Glutamatergic neuron (in vitro differentiated cells): ENCODE measurements around the gene BMP2K. TPM values are rescaled to one million over a fixed set of nuclear protein-coding genes. Genes with fewer than 3 reads are reported as not detected.

Source experiments
- DNase-seq: peaks from one replicate; pipeline ENCODE4 v3.0.0; 2022
- H3K27ac Mint-ChIP-seq: one replicate; pipeline ENCODE4 v1.8.0; 2020; ENCODE audit warnings: mild to moderate bottlenecking, mixed read lengths, inconsistent platforms; ENCODE audit not compliant: unreplicated experiment
- H3K27me3 Mint-ChIP-seq: one replicate; pipeline ENCODE4 v1.8.0; 2020; ENCODE audit warnings: mild to moderate bottlenecking, moderate library complexity, mixed read lengths, inconsistent platforms; ENCODE audit not compliant: unreplicated experiment
- H3K36me3 Mint-ChIP-seq: one replicate; pipeline ENCODE4 v1.8.0; 2020; ENCODE audit warnings: mild to moderate bottlenecking, mixed read lengths, inconsistent platforms; ENCODE audit not compliant: unreplicated experiment
- H3K4me1 Mint-ChIP-seq: one replicate; pipeline ENCODE4 v1.8.0; 2020; ENCODE audit warnings: mild to moderate bottlenecking, low read depth, mixed read lengths, inconsistent platforms; ENCODE audit not compliant: unreplicated experiment
- H3K4me3 Mint-ChIP-seq: one replicate; pipeline ENCODE4 v1.8.0; 2020; ENCODE audit warnings: mild to moderate bottlenecking, mixed read lengths, inconsistent platforms; ENCODE audit not compliant: unreplicated experiment
- H3K9me3 Mint-ChIP-seq: one replicate; pipeline ENCODE4 v1.8.0; 2020; ENCODE audit warnings: mild to moderate bottlenecking, moderate library complexity, mixed read lengths, inconsistent platforms; ENCODE audit not compliant: unreplicated experiment
- CTCF ChIP-seq: fragments of 200-600 bp; sonication (generic); IDR thresholded peaks from one replicate; pipeline ENCODE4 v1.5.0; 2021; ENCODE audit not compliant: partially characterized antibody, unreplicated experiment
- total RNA-seq: library from RNA; stranded (reverse); fragmentation: NEBNext Ultra II Directional; extraction: Animal tissue kit (Norgen Biotek cat#: 25700); gene quantifications from one replicate; pipeline ENCODE4 v1.2.1, GENCODE V29; 2021; ENCODE audit not compliant: unreplicated experiment

Gene BMP2K
- total RNA-seq, 1 donor from 2014 or later, result 13.6 TPM

- TF ChIP-seq CTCF, result no peak
- no peak for DNase-seq
- H3K27me3 Mint-ChIP-seq, result no peaks in the 10 kb centered on the region
- H3K4me3 Mint-ChIP-seq, result no peak overlapping the region
- no peak overlapping the region for H3K27ac Mint-ChIP-seq
- peaks cover 6% of the 10 kb centered on the region for H3K36me3 Mint-ChIP-seq
- peaks cover 2% of the 10 kb centered on the region for H3K9me3 Mint-ChIP-seq
- no peaks in the 10 kb centered on the region for H3K4me1 Mint-ChIP-seq
Observed at GRCh38 chr4:78809928-78810835, 34.0 kb downstream of the BMP2K start.

GRCh38 chr4:78811034-78811433 lies 34.9 kb downstream of the BMP2K start:
- H3K4me3 Mint-ChIP-seq, result no peak overlapping the region
- no peak for DNase-seq
- H3K9me3 Mint-ChIP-seq, result peaks cover 2% of the 10 kb centered on the region
- peaks cover 6% of the 10 kb centered on the region for H3K36me3 Mint-ChIP-seq
- TF ChIP-seq CTCF, result no peak
- H3K27ac Mint-ChIP-seq, result no peak overlapping the region
- no peaks in the 10 kb centered on the region for H3K4me1 Mint-ChIP-seq
- H3K27me3 Mint-ChIP-seq, result no peaks in the 10 kb centered on the region

GRCh38 chr4:78818530-78819079 lies 42.5 kb downstream of the BMP2K start:
- DNase-seq, result no peak
- no peak for TF ChIP-seq CTCF
- no peaks in the 10 kb centered on the region for H3K27me3 Mint-ChIP-seq
- H3K27ac Mint-ChIP-seq, result no peak overlapping the region
- H3K4me1 Mint-ChIP-seq, result no peaks in the 10 kb centered on the region
- H3K4me3 Mint-ChIP-seq, result no peak overlapping the region
- H3K36me3 Mint-ChIP-seq, result peaks cover 1% of the 10 kb centered on the region
- H3K9me3 Mint-ChIP-seq, result no peaks in the 10 kb centered on the region

GRCh38 chr4:78824001-78824400 lies 47.9 kb downstream of the BMP2K start:
- no peak overlapping the region for H3K27ac Mint-ChIP-seq
- no peaks in the 10 kb centered on the region for H3K27me3 Mint-ChIP-seq
- no peak overlapping the region for H3K4me3 Mint-ChIP-seq
- no peaks in the 10 kb centered on the region for H3K9me3 Mint-ChIP-seq
- H3K4me1 Mint-ChIP-seq, result no peaks in the 10 kb centered on the region
- H3K36me3 Mint-ChIP-seq, result no peaks in the 10 kb centered on the region
- no peak for TF ChIP-seq CTCF
- DNase-seq, result no peak

GRCh38 chr4:78827191-78827590 lies 51.0 kb downstream of the BMP2K start:
- Mint-ChIP-seq H3K9me3 (no peaks in the 10 kb centered on the region), H3K27me3 (no peaks in the 10 kb centered on the region), H3K27ac (no peak overlapping the region), H3K4me1 (no peaks in the 10 kb centered on the region), H3K4me3 (no peak overlapping the region), H3K36me3 (no peaks in the 10 kb centered on the region)
- no peak for DNase-seq
- no peak for TF ChIP-seq CTCF
